Right cardiac atrium (tissue), 5 donors: ENCODE results near the gene OR4Q2. TPM values are rescaled to one million over a fixed set of nuclear protein-coding genes. Genes with fewer than 3 reads are reported as not detected.
"Not testable (repeated sequence)": the region's sequence is repeated elsewhere in the genome, so short reads cannot be mapped to it uniquely, and the experiment has no call there.

Experiments
- ATAC-seq, 2 donors: fragments of 200-7000 bp; cut with Tn5 transposase; one replicate each; pipeline versions ENCODE4 v1.8.0 to v1.9.1; 2020; ENCODE audit warnings: moderate library complexity in 2 of 2, mild to moderate bottlenecking in 1 of 2
- DNase-seq, 3 donors: peaks; one replicate each; pipeline ENCODE4 v3.0.0-alpha.2; 2020
- H3K27ac ChIP-seq: one replicate; pipeline ENCODE4 v1.5.1; 2013; ENCODE audit warnings: mild to moderate bottlenecking, low read length, control low read depth, moderate library complexity
- H3K27me3 ChIP-seq: one replicate; pipeline ENCODE4 v1.6.1; 2013; ENCODE audit not compliant: control insufficient read depth, insufficient read depth
- H3K4me1 ChIP-seq: one replicate; pipeline ENCODE4 v1.6.1; 2013; ENCODE audit warnings: low read length; ENCODE audit not compliant: control insufficient read depth, insufficient read depth
- H3K4me3 ChIP-seq: one replicate; pipeline ENCODE4 v1.5.1; 2013; ENCODE audit warnings: low read length, control low read depth
- H3K9me3 ChIP-seq: one replicate; pipeline ENCODE4 v1.6.1; 2013; ENCODE audit warnings: low read length; ENCODE audit not compliant: control insufficient read depth
- WGBS: extraction: QIAGEN DNeasy Blood & Tissue Kit; methylation state at CpG from one replicate; pipeline ENCODE4 v1.1.7; 2013; 5-methylcytosine and 5-hydroxymethylcytosine counted together
- intact Hi-C, 4 donors: fragments of 100-400 bp; cut with DNase I; formaldehyde crosslinking; loops; one replicate each; pipeline versions ENCODE4 v1.11.0 to v1.14.0; 2022 to 2023
- long read RNA-seq, 4 donors: library from polyadenylated mRNA; unstranded; transcript quantifications; one replicate each; pipeline ENCODE4 v2.0.0, GENCODE V29; 2020 to 2021
- polyA plus RNA-seq: library from polyadenylated mRNA; stranded (reverse); fragments of 200-250 nt; gene quantifications from one replicate; pipeline ENCODE4 v1.2.3, GENCODE V29; 2013
- total RNA-seq, 4 donors: library from RNA; stranded (reverse); fragmentation: NEBNext Ultra II Directional; extraction: Animal tissue kit (Norgen Biotek cat#: 25700); gene quantifications; one replicate each; pipeline ENCODE4 v1.2.1, GENCODE V29; 2021
- donor health status: healthy with polysubstance abuse.
- donor health status: DM: no; HTN: yes; CAD: no.
- donor health status: DM: no; HTN: no; CAD: no.
- donor health status: DM: no; HTN: yes; CAD: no; lungs with severe emphysema.
- donor health status: DM: yes; HTN: yes; CAD: no.

OR4Q2 gene
- total RNA-seq (not detected), polyA plus RNA-seq (not detected)
- long read RNA-seq, donor 1 = 0 reads
- long read RNA-seq, donor 2 = 0 reads
- long read RNA-seq, donor 3 = 0 reads
- long read RNA-seq, donor 4 = 0 reads

DNA sequence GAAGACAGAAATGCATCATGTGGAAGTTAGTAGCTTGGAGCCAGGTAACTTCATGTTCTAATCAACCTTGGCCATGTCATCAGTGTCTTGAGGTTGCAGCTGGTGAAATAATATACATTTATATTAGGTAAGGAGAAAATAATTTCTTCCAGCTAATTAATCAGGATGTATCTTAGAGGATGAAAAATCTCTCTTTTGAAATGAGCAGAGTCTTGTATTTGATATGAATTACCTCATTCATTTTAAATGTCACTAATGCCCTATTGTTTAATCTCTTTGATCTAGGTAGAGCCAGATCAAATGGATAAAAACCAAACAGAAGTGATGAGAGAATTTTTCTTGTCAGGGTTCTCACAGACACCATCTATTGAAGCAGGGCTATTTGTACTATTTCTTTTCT is at the start of gene OR4Q2:
Gene OR4Q2 (plus strand): TSS at position 301 of the 400 bp plus-strand sequence.
- H3K9me3 ChIP-seq = no peaks in the 10 kb centered on the region
- ATAC-seq (no peak), DNase-seq (no peak)

DNA sequence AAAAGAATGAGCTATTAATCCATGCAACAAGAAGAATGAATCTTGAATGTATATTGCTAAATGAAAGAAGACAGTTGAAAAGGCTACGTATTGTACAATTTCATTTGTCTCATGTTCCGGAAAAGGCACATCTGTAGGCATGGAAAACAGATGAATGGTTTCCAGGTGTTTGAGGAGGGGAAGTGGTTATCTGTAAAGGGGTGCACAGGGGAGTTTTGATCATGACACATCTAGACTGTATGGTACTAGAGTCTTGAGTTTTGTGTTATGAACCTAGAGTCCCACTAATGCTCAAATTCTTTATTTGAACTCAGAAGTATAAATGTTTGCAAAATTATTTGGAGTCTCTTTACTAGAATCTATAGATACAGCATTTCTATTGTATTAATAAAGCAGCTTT is 32.2 kb upstream of the OR4Q2 start:
- intact Hi-C loops, ATAC-seq, H3K4me1 ChIP-seq, DNase-seq, H3K27me3 ChIP-seq, H3K9me3 ChIP-seq, H3K27ac ChIP-seq, H3K4me3 ChIP-seq: not testable (repeated sequence)
- WGBS = 67% methylated on average over 2 of the region's 2 CpGs

More for the DNA sequence above, at the start of gene OR4Q2:
- Histone ChIP-seq H3K4me1 (no peaks in the 10 kb centered on the region), H3K4me3 (no peak within 1 kb of the TSS), H3K27ac (no peak within 1 kb of the TSS), H3K27me3 (no peaks in the 10 kb centered on the region)
- intact Hi-C loops = no loop called here

DNA sequence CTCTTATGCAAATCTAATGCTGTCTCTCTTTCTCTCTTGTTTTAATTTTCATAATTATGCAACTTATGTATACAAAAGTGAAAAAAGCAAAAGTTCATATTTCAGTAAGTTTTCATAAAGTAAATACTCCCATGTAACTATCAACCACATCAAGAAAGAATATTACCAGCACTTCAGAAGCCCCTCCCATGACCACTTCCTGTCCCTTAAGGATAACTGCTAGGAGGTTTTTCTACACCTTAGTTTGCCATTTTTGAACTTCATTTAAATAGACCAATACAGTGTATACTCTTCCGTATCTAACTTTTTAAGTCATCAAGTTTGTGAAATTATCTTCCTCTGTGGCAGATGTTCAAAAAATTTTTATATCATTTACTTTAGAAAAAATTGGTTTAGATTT is 27.1 kb upstream of the OR4Q2 start:
- Histone ChIP-seq H3K27ac (no peak overlapping the region), H3K27me3 (no peaks in the 10 kb centered on the region), H3K4me3 (no peak overlapping the region), H3K4me1 (no peaks in the 10 kb centered on the region), H3K9me3 (no peaks in the 10 kb centered on the region)
- ATAC-seq (no peak), DNase-seq (no peak)
- intact Hi-C loops = no loop called here
- WGBS = 66% methylated on average over 1 of the region's 1 CpG

DNA sequence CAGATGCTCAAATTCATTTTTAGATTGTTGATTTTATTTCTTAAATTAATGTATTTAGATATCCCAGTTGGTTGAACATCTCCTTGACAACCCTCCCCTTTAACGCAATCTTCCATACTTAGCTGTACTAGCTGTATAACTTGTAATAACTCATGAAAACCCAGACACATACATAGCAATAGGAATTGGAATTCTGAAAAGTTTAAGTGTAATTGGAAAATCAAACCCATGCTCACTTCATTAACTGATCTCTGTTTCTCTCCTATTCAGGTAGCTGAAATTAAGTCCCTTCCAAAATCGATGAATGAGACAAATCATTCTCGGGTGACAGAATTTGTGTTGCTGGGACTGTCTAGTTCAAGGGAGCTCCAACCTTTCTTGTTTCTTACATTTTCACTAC is 26.7 kb upstream of the OR4Q2 start, which contains the start of gene OR4K15:
Gene OR4K15 (plus strand): TSS at position 301 of the 400 bp plus-strand sequence. CDS start 0 bp downstream, at position 301.
- Histone ChIP-seq H3K4me1 (no peaks in the 10 kb centered on the region), H3K27ac (no peak within 1 kb of the TSS), H3K9me3 (no peaks in the 10 kb centered on the region), H3K4me3 (no peak within 1 kb of the TSS), H3K27me3 (no peaks in the 10 kb centered on the region)
- WGBS = 98% methylated on average over 3 of the region's 3 CpGs
- no peak for ATAC-seq
- no peak for DNase-seq
- intact Hi-C loops = no loop called here

DNA sequence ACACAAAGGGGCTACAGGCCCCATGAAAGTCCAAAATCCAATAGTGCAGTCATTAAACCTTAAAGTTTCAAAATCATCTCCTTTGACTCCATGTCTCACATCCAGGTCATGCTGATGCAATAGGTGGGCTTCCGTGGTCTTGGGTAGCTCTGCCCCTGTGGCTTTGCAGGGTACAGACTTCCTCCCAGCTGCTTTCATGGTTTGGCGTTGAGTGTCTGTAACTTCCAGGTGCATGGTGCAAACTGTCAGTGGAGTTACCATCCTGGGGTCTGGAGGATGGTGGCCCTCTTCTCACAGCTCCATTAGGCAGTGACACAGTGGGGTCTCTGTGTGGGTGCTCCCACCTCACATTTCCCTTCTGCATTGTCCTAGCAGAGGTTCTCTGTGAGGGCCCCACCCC is 8.5 kb upstream of the OR4Q2 start:
- Histone ChIP-seq H3K4me1 (no peaks in the 10 kb centered on the region), H3K4me3 (no peak overlapping the region), H3K9me3 (no peaks in the 10 kb centered on the region), H3K27me3 (no peaks in the 10 kb centered on the region), H3K27ac (no peak overlapping the region)
- no peak for DNase-seq
- intact Hi-C loops = no loop called here
- no peak for ATAC-seq
- 67% methylated on average over 2 of the region's 2 CpGs for WGBS

DNA sequence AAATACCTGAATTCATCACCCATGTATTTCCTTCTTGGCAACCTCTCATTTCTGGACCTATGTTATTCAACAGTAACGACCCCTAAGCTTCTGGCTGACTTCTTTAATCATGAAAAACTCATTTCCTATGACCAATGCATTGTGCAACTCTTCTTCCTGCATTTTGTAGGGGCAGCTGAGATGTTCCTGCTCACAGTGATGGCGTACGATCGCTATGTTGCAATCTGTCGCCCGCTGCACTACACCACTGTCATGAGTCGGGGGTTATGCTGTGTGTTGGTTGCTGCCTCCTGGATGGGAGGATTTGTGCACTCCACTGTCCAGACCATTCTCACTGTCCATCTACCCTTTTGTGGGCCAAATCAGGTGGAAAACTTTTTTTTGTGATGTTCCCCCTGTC is 356 bp downstream of the OR4Q2 start:
- ATAC-seq = no peak
- 70% methylated on average over 7 of the region's 7 CpGs for WGBS

DNA sequence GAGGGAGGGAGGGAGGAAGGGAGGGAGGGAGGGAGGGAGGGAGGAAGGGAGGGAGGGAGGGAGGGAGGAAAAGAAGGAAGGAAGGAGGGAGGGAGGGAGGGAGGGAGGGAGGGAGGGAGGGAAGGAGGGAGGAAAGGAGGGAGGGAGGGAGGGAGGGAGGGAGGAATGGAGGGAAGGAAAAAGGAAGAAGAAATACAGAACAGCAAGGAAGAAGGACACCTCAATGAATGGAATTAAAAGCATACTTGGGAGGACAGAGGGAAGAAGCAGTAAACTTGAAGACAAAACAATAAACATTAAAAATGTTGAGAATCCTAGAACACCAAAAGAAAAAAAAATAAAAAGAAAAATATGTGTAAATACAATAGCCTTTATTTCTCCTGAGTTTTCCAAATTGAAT is 6.2 kb downstream of the OR4Q2 start:
- intact Hi-C loops = no loop called here
- ATAC-seq = no peak

More for the DNA sequence above, 356 bp downstream of the OR4Q2 start:
- H3K9me3 ChIP-seq = no peaks in the 10 kb centered on the region
- DNase-seq = no peak
- intact Hi-C loops = no loop called here
- no peak overlapping the region for H3K27ac ChIP-seq
- H3K27me3 ChIP-seq = no peaks in the 10 kb centered on the region
- no peak overlapping the region for H3K4me3 ChIP-seq
- H3K4me1 ChIP-seq = no peaks in the 10 kb centered on the region

DNA sequence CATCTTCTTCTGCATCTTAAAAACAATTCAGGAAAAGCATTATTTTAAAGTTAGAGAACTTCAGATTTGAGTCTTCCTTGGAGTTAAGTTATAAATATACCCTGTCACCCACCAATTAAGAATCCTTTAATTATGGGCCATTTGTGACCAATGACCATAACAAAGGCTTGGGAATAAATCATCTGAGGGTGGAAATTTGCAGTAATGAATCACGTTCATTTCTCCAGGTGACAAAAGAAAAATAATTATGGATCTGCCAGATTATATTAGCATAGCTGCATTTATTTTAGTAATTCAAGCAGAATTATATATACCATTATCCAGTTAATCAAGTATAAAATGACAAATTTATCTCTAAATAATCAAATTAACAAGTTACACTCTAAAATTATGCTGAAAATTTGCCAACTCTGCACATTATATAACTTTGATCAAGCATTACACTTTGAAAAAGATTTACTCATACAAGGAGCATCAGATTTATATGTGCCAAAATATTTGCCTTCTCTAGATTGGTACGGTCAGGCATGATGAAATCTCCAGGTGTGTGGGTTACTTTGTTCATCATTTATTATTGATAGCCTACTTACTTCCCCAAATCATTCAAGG is 17.4 kb downstream of the OR4Q2 start, which contains the start of gene OR4K14:
Gene OR4K14 (minus strand): TSS at position 51 of the 609 bp plus-strand sequence. CDS start 4,114 bp downstream, outside the sequence.
- no peak within 1 kb of the TSS for H3K4me3 ChIP-seq
- H3K4me1 ChIP-seq = no peaks in the 10 kb centered on the region
- peaks cover 2% of the 10 kb centered on the region for H3K9me3 ChIP-seq
- ATAC-seq (no peak), DNase-seq (no peak)
- H3K27me3 ChIP-seq = no peaks in the 10 kb centered on the region
- WGBS = 59% methylated on average over 2 of the region's 2 CpGs
- intact Hi-C loops = no loop called here
- no peak within 1 kb of the TSS for H3K27ac ChIP-seq

More for the DNA sequence above, 6.2 kb downstream of the OR4Q2 start:
- Histone ChIP-seq H3K27ac (no peak overlapping the region), H3K4me3 (no peak overlapping the region), H3K9me3 (no peaks in the 10 kb centered on the region), H3K27me3 (no peaks in the 10 kb centered on the region), H3K4me1 (no peaks in the 10 kb centered on the region)
- DNase-seq = no peak

DNA sequence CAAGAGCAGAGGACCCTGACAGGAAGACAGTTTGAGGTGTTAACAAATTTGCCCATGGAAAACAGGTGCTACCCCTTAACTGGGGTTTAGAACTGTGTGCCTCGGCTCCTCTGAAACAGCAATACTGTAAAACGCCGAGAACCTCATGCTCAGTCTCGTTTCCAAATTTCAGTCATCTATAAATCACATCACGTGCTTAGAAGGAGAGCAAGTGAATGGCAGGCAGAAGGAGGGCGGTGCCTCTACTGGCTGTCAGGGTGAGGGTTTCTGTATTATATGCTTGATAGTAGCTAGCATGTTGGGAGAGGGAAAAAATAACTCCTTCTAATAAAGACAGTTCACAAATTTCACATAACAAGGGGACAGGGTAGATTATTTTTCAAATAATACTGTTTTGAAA is 29.1 kb downstream of the OR4Q2 start:
- ATAC-seq (no peak), DNase-seq (no peak)
- H3K27ac ChIP-seq = no peak overlapping the region
- H3K9me3 ChIP-seq = no peaks in the 10 kb centered on the region
- H3K27me3 ChIP-seq = no peaks in the 10 kb centered on the region
- WGBS = 72% methylated on average over 6 of the region's 6 CpGs
- H3K4me1 ChIP-seq = no peaks in the 10 kb centered on the region
- H3K4me3 ChIP-seq = no peak overlapping the region
- intact Hi-C loops = no loop called here

DNA sequence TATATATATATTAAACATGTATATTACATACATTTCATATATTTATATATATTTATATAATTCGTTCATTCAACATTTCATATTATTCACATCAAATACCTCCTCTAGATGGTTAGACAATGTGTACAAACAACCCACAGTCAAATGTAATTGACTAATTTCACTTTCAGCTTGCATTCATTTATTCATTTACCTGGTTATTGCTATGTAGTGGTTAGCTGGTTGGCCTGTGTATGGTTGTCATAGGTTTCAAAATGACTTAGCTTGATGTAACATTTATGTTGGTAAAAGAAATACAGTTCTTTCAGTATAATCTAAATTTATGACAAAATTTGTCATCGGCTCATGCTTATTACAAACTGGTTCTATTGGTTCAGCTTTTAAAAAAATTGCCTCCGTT is 33.5 kb downstream of the OR4Q2 start:
- no peaks in the 10 kb centered on the region for H3K27me3 ChIP-seq
- DNase-seq (no peak), ATAC-seq (no peak)
- no peaks in the 10 kb centered on the region for H3K4me1 ChIP-seq
- intact Hi-C loops = no loop called here
- no peak overlapping the region for H3K4me3 ChIP-seq
- no peaks in the 10 kb centered on the region for H3K9me3 ChIP-seq
- 62% methylated on average over 3 of the region's 3 CpGs for WGBS
- H3K27ac ChIP-seq = no peak overlapping the region

DNA sequence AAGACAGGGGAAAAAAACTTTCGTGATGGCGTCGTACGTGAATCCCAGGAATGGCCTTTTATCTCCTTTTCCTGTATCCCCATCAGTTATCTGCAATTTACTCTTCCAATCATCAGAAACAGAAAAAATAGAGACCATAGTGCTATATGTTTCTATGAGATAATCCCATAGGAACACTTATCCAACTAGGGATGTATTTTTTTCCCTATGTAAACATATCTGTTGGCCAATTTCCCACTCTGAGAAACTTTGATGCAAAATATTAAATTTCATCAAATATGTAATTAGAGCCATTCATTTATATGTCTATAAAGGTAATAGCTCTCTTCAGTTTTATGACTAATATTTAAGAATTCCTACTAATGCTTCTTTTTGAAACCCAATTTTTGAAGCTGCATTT is 34.0 kb downstream of the OR4Q2 start, which contains the start of gene OR4K13:
Gene OR4K13 (minus strand): TSS at position 101 of the 400 bp plus-strand sequence. CDS start 1,280 bp downstream, outside the sequence.
- Histone ChIP-seq H3K27me3 (no peaks in the 10 kb centered on the region), H3K27ac (no peak within 1 kb of the TSS), H3K4me3 (no peak within 1 kb of the TSS), H3K4me1 (no peaks in the 10 kb centered on the region), H3K9me3 (no peaks in the 10 kb centered on the region)
- DNase-seq = no peak
- intact Hi-C loops = no loop called here
- no peak for ATAC-seq
- 92% methylated on average over 4 of the region's 4 CpGs for WGBS
